A673 (cell line): ENCODE measurements around the gene HES5.

Source experiments
- CTCF ChIP-seq: fragments of 300-800, 200-600 bp; sonication (generic); conservative IDR thresholded peaks from 2 replicates; pipeline ENCODE4 v1.5.1; 2017; ENCODE audit warnings: low read depth, mild to moderate bottlenecking, antibody characterized with exemption, low read length, moderate library complexity, mixed read lengths
- EZH2 ChIP-seq: fragments of 200-600 bp; sonication (generic); IDR thresholded peaks from 2 replicates; pipeline ENCODE4 v1.6.1; 2017; ENCODE audit warnings: borderline replicate concordance, low read depth, mild to moderate bottlenecking, mixed read lengths, antibody characterized with exemption, low read length; ENCODE audit not compliant: poor library complexity, severe bottlenecking

DNA sequence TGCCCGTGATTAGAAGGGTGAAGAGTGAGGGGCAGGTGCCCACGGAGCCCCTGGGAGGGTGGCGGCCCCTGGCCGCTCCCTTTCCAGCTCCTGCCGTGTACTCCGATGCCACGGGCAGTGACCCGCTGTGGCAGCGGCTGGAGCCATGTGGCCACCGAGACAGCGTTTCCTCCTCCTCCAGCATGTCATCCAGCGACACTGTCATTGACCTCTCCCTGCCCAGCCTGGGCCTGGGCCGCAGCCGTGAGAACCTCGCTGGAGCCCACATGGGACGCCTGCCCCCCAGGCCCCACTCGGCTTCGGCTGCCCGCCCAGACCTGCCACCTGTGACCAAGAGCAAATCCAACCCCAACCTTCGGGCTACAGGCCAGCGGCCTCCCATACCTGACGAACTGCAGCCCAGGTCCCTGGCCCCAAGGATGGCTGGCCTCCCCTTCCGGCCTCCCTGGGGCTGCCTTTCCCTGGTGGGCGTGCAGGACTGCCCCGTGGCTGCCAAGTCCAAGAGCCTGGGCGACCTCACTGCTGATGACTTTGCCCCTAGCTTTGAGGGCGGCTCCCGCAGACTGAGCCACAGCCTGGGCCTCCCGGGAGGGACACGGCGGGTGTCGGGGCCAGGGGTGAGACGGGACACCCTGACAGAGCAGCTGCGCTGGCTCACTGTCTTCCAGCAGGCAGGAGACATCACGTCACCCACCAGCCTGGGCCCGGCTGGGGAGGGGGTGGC lies 25.7 kb downstream of the HES5 start:
- TF ChIP-seq CTCF (no peak), EZH2 (no peak)
